Measurements from ENCODE around the gene PNLIP.

DNA sequence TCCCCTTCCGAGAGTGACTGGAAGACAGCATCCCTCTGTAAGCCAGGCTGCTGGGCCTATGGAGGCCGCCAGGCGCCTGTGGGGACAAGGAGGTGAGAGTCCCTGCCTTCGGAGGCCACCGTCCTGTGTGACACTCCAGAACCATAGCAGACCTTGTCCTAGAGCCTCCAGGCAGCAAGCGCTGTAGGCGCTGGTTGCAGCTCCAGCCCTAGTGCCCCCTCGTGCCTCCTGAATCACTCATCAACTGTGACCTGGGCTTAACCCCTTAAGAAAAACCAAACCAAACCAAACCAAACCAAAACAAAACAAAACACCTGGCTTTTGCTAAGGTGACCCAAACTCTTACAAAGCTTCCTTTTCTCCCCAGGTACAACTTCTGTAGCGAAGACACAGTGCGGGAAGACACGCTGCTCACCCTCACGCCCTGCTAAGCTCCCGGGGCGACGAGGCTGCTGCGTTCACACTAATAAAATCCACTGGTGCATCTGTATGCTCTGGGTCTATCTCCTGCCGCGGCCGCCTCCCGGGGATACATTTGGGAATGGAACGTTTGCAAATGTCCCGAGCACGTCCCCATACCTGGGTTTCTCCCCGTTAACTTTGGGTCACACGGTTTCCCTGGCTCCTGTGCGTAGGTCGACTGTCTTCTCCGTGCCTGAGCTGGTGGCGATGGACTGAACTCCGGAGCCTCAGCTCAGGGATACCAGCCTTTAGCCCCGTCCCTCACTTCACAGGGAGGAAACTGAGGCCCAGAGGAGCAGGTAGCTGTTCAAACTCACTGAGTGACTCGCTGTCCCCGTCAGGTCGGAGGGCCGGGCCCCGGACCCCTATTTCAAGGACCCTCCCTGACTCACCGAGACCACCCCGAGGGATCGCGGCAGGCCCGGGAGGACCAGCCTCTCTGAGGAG, 63.2 kb downstream of the PNLIP start:
- TF ChIP-seq CTCF (IDR thresholded peaks at IDR 0.05) (no peak), POLR2A (IDR thresholded peaks at IDR 0.05) (no peak), POLR2AphosphoS5 (IDR thresholded peaks at IDR 0.05) (no peak), EP300 (IDR thresholded peaks at IDR 0.05) (no peak)
